HL-60 (cell line): ENCODE measurements around the gene HELZ.

Experiments used
- DNase-seq, 2 experiments: peaks; one replicate each; pipeline ENCODE4 v3.0.0-alpha.2; 2010 to 2020; ENCODE audit warnings: low read depth in 1 of 2, low spot score in 1 of 2
- H3K27ac ChIP-seq: fragments of 250-450 bp; sonication (Bioruptor Pico); replicated peaks from 2 replicates; pipeline ENCODE4 v1.5.1; 2020; ENCODE audit warnings: mild to moderate bottlenecking, moderate library complexity
- H3K27me3 ChIP-seq: fragments of 250-450 bp; sonication (Bioruptor Pico); 2 replicates; pipeline ENCODE4 v1.5.1; 2021; ENCODE audit warnings: mild to moderate bottlenecking, moderate library complexity; ENCODE audit not compliant: insufficient read depth, poor library complexity, severe bottlenecking
- H3K4me3 ChIP-seq: replicated peaks from 2 replicates; pipeline ENCODE4 v1.5.1; 2011; ENCODE audit warnings: mild to moderate bottlenecking, control low read depth, low read length; ENCODE audit not compliant: insufficient read depth
- CTCF ChIP-seq: IDR thresholded peaks from one replicate; pipeline ENCODE4 v1.5.1; 2011; ENCODE audit warnings: low read length, control low read depth, inconsistent platforms; ENCODE audit not compliant: insufficient read depth
- GABPA ChIP-seq: IDR thresholded peaks from 2 replicates; pipeline ENCODE4 v1.6.1; 2012; ENCODE audit warnings: low read depth
- POLR2AphosphoS5 ChIP-seq: IDR thresholded peaks from 2 replicates; pipeline ENCODE4 v1.6.1; 2012; ENCODE audit warnings: low read depth
- SPI1 ChIP-seq: IDR thresholded peaks from 2 replicates; pipeline ENCODE4 v1.6.1; 2012; ENCODE audit warnings: low read depth, mild to moderate bottlenecking, borderline replicate concordance
- TF ChIP-seq, protein P1 (sequence below): IDR thresholded peaks from 2 replicates; pipeline ENCODE4 v1.6.1; 2012; ENCODE audit warnings: low read depth; ENCODE audit not compliant: insufficient replicate concordance

HELZ gene

GRCh38 chr17:67180275-67180674, 64.7 kb downstream of the HELZ start:
- TF ChIP-seq SPI1 (no peak), CTCF (no peak), GABPA (no peak), POLR2AphosphoS5 (no peak)
- TF ChIP-seq, protein P1, sequence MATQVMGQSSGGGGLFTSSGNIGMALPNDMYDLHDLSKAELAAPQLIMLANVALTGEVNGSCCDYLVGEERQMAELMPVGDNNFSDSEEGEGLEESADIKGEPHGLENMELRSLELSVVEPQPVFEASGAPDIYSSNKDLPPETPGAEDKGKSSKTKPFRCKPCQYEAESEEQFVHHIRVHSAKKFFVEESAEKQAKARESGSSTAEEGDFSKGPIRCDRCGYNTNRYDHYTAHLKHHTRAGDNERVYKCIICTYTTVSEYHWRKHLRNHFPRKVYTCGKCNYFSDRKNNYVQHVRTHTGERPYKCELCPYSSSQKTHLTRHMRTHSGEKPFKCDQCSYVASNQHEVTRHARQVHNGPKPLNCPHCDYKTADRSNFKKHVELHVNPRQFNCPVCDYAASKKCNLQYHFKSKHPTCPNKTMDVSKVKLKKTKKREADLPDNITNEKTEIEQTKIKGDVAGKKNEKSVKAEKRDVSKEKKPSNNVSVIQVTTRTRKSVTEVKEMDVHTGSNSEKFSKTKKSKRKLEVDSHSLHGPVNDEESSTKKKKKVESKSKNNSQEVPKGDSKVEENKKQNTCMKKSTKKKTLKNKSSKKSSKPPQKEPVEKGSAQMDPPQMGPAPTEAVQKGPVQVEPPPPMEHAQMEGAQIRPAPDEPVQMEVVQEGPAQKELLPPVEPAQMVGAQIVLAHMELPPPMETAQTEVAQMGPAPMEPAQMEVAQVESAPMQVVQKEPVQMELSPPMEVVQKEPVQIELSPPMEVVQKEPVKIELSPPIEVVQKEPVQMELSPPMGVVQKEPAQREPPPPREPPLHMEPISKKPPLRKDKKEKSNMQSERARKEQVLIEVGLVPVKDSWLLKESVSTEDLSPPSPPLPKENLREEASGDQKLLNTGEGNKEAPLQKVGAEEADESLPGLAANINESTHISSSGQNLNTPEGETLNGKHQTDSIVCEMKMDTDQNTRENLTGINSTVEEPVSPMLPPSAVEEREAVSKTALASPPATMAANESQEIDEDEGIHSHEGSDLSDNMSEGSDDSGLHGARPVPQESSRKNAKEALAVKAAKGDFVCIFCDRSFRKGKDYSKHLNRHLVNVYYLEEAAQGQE, result no peak

DNA sequence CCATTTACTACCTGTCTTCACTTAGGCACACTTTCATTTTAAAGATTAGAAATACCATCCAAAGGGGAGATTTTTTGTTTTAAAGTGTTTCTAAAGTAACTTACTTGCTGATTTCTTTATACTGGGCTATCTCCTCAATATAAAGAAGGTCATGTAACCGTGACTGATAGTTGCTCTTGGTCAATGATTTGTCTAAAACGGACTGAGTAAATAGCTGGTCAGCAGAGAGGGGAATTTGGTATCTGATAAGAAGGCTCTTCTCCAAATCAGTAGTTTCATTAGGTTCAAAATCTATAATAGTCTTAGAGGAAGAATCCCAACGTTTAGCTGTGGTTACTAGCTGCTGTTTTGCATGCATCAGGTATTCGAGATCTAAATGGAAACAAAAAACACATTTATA, 66.4 kb downstream of the HELZ start:
- H3K4me3 ChIP-seq, result no peak overlapping the region
- no peak for DNase-seq
- H3K27ac ChIP-seq, result no peak overlapping the region
- TF ChIP-seq POLR2AphosphoS5, result no peak
- no peak for TF ChIP-seq CTCF
- TF ChIP-seq, protein P1, result no peak
- no peak for TF ChIP-seq SPI1
- no peak for TF ChIP-seq GABPA
- H3K27me3 ChIP-seq, result no peaks in the 10 kb centered on the region

More at GRCh38 chr17:67180275-67180674, 64.7 kb downstream of the HELZ start:
- DNase-seq, result no peak
- Histone ChIP-seq H3K27me3 (no peaks in the 10 kb centered on the region), H3K27ac (no peak overlapping the region), H3K4me3 (no peak overlapping the region)

- DNase-seq, result no peak
Observed at GRCh38 chr17:67177732-67178131, 67.3 kb downstream of the HELZ start.

More at GRCh38 chr17:67177732-67178131, 67.3 kb downstream of the HELZ start:
- H3K4me3 ChIP-seq, result no peak overlapping the region
- no peaks in the 10 kb centered on the region for H3K27me3 ChIP-seq
- TF ChIP-seq CTCF, result no peak
- H3K27ac ChIP-seq, result no peak overlapping the region
